GM18873 (cell line): Measurements from ENCODE around the gene SLC50A1.

Experiments used
- ATAC-seq: cut with Tn5 transposase; IDR thresholded peaks from one replicate; pipeline ENCODE4 v1.9.1; 2021; ENCODE audit warnings: mild to moderate bottlenecking, moderate library complexity, moderate number of reproducible peaks; ENCODE audit not compliant: unreplicated experiment, low FRiP score

SLC50A1 gene

GRCh38 chr1:155181371-155182051 lies 45.9 kb downstream of the SLC50A1 start:
- no peak for ATAC-seq

- no peak for ATAC-seq
Measured at GRCh38 chr1:155182052-155182550, 46.4 kb downstream of the SLC50A1 start.

GRCh38 chr1:155183775-155184221 lies 48.1 kb downstream of the SLC50A1 start:
- no peak for ATAC-seq

- ATAC-seq: no peak
Measured at GRCh38 chr1:155184351-155184811, 48.7 kb downstream of the SLC50A1 start.

- ATAC-seq: peak; percentile 79
Measured at GRCh38 chr1:155184835-155185782, 49.5 kb downstream of the SLC50A1 start.

GRCh38 chr1:155185783-155186066 lies 50.1 kb downstream of the SLC50A1 start:
- no peak for ATAC-seq

GRCh38 chr1:155186067-155186793 lies 50.6 kb downstream of the SLC50A1 start:
- no peak for ATAC-seq

- no peak for ATAC-seq
Measured at GRCh38 chr1:155186794-155187455, 51.3 kb downstream of the SLC50A1 start.

- no peak for ATAC-seq
Measured at GRCh38 chr1:155187456-155187891, 51.8 kb downstream of the SLC50A1 start.

- ATAC-seq: no peak
Measured at GRCh38 chr1:155188268-155188667, 52.6 kb downstream of the SLC50A1 start.
